ENCODE data around the gene MGLL.

GRCh38 chr3:127847236-127847720 lies 25.0 kb upstream of the MGLL start:
- TF ChIP-seq POLR2AphosphoS5 (IDR thresholded peaks at IDR 0.05) = no peak
- TF ChIP-seq, protein P1, sequence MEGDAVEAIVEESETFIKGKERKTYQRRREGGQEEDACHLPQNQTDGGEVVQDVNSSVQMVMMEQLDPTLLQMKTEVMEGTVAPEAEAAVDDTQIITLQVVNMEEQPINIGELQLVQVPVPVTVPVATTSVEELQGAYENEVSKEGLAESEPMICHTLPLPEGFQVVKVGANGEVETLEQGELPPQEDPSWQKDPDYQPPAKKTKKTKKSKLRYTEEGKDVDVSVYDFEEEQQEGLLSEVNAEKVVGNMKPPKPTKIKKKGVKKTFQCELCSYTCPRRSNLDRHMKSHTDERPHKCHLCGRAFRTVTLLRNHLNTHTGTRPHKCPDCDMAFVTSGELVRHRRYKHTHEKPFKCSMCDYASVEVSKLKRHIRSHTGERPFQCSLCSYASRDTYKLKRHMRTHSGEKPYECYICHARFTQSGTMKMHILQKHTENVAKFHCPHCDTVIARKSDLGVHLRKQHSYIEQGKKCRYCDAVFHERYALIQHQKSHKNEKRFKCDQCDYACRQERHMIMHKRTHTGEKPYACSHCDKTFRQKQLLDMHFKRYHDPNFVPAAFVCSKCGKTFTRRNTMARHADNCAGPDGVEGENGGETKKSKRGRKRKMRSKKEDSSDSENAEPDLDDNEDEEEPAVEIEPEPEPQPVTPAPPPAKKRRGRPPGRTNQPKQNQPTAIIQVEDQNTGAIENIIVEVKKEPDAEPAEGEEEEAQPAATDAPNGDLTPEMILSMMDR (IDR thresholded peaks at IDR 0.05) = no peak

All from breast epithelium (tissue), 3 donors.